PFSK-1 (cell line): ENCODE measurements around the gene PPP1CB. TPM values are rescaled to one million over a fixed set of nuclear protein-coding genes. Genes with fewer than 3 reads are reported as not detected.

Experiments
- FOXP2 ChIP-seq: optimal IDR thresholded peaks from 2 replicates; pipeline ENCODE3; 2011; ENCODE audit warnings: borderline replicate concordance, control low read depth, inconsistent platforms; ENCODE audit not compliant: insufficient read depth; ENCODE audit errors: extremely low read length, extremely low read depth
- POLR2AphosphoS5 ChIP-seq: IDR thresholded peaks from 2 replicates; pipeline ENCODE4 v1.6.1; 2012; ENCODE audit warnings: low read depth, mild to moderate bottlenecking, control low read depth, low read length, moderate library complexity
- REST ChIP-seq, 2 experiments: IDR thresholded peaks; 2 replicates each; pipeline versions ENCODE4 v1.6.1 to v1.8.0; 2011 to 2012; ENCODE audit warnings: low read depth in 2 of 2, low read length in 2 of 2, control low read depth in 1 of 2, inconsistent platforms in 1 of 2, mild to moderate bottlenecking in 1 of 2, moderate library complexity in 1 of 2; ENCODE audit not compliant: insufficient read depth in 1 of 2
- SIN3A ChIP-seq: IDR thresholded peaks from 2 replicates; pipeline ENCODE4 v1.6.1; 2012; ENCODE audit warnings: mild to moderate bottlenecking, low read length, moderate library complexity, borderline replicate concordance; ENCODE audit not compliant: insufficient read depth
- TAF1 ChIP-seq: IDR thresholded peaks from 2 replicates; pipeline ENCODE4 v1.6.1; 2012; ENCODE audit warnings: low read length, control low read depth, borderline replicate concordance; ENCODE audit not compliant: insufficient read depth
- polyA plus RNA-seq: library from polyadenylated mRNA; unstranded; fragments of >200 nt; gene quantifications from one replicate; pipeline ENCODE4 v1.2.1, GENCODE V29; 2012; ENCODE audit warnings: low read depth, missing spikeins; ENCODE audit not compliant: insufficient read length

Gene PPP1CB
- 166 TPM for polyA plus RNA-seq

DNA sequence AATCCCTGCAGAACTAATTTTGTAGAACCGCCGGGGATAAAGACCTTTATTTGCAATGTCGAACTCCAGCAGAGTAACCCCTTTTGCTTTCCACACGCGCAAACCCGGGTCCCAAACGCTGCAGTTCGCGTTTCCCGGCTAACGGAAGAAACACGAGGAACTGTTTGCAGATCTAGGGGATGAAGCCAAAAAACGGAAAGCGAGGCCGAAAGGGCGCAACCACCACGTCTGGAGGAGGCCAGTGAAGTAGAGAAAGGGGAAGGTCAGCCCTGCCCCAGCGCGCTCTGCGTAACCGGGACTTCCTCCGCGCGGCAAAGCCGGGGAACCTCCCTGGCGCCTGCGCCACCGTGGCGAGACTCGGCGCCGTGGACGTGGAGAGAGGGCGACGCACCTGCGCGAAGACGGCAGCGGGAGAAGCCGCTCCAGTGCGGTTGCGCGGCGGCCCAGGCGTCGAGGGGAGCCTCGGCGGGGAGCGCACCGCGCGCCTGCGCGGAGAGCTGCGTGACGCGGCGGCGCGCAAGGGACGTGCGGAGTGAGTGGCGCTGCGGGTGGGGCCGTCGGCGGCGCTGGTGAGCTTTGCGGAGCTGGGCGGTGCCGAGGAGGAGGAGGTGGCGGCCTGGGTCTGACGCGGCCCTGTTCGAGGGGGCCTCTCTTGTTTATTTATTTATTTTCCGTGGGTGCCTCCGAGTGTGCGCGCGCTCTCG lies at the start of gene PPP1CB:
TSS of gene PPP1CB (plus strand) at position 579 of the 704 bp plus-strand sequence. CDS start 295 bp downstream, outside the sequence.
- TF ChIP-seq SIN3A: peak; percentile 39; the same call in 1 of the 2 replicates
- peak; percentile 93; the same call in 1 of the 2 replicates for TF ChIP-seq TAF1
- TF ChIP-seq FOXP2: no peak
- 0 out of 4 replicates have a peak, but pooled peaks of 1 of the 2 experiments have one; percentile 12 for TF ChIP-seq REST (IDR thresholded peaks at IDR 0.05; ENCODE audit: insufficient read depth in 1 of 2, low read depth in 2 of 2, low read length in 2 of 2)
- peak; percentile 79; the same call in 1 of the 2 replicates for TF ChIP-seq POLR2AphosphoS5

GRCh38 chr2:28702415-28702861 lies 49.2 kb upstream of the PPP1CB start:
- no peak for TF ChIP-seq REST (IDR thresholded peaks at IDR 0.05; ENCODE audit: insufficient read depth in 1 of 2, low read depth in 2 of 2, low read length in 2 of 2)
- no peak for TF ChIP-seq FOXP2
- TF ChIP-seq POLR2AphosphoS5: no peak
- no peak for TF ChIP-seq TAF1
- TF ChIP-seq SIN3A: no peak

- TF ChIP-seq FOXP2: no peak
- TF ChIP-seq TAF1: no peak
- TF ChIP-seq REST (IDR thresholded peaks at IDR 0.05; ENCODE audit: insufficient read depth in 1 of 2, low read depth in 2 of 2, low read length in 2 of 2): no peak
- no peak for TF ChIP-seq POLR2AphosphoS5
- TF ChIP-seq SIN3A: no peak
These were observed 48.8 kb upstream of the PPP1CB start for GRCh38 chr2:28702878-28703277.

- TF ChIP-seq SIN3A: no peak
- TF ChIP-seq REST (IDR thresholded peaks at IDR 0.05; ENCODE audit: insufficient read depth in 1 of 2, low read depth in 2 of 2, low read length in 2 of 2): no peak
- no peak for TF ChIP-seq TAF1
- no peak for TF ChIP-seq POLR2AphosphoS5
- no peak for TF ChIP-seq FOXP2
These were observed 47.0 kb upstream of the PPP1CB start for GRCh38 chr2:28704621-28705020.
